ENCODE results near the gene ARL9. TPM values are rescaled to one million over a fixed set of nuclear protein-coding genes. Genes with fewer than 3 reads are reported as not detected.

ARL9 gene
- total and polyA plus RNA-seq, 9 of the 15 experiments (the other 6 are each of a cell fraction or from before 2014, with no cell fraction given): 0.10 to 0.15 (median 0.11) TPM; not detected in 6

- H3K36me3 ChIP-seq (ENCODE audit: control insufficient read depth, insufficient read depth, low read length): no peaks in the 10 kb centered on the region
- DNase-seq (ENCODE audit: extremely low read depth in 1 of 4, low spot score in 3 of 4) (peak; percentile 86 to 92 (median 88)), ATAC-seq (peak; percentile 99), FAIRE-seq (peak; percentile 94)
- WGBS (ENCODE audit: insufficient coverage, low coverage, missing lambda C conversion rate): 4% methylated on average over 33 of the region's 33 CpGs
- no peaks in the 10 kb centered on the region for H3K27me3 ChIP-seq (ENCODE audit: control insufficient read depth in 2 of 2, insufficient read depth in 2 of 2, low read length in 2 of 2)
- peak overlapping the region; percentile 27 for H3K4me3 ChIP-seq
- H2AFZ ChIP-seq (ENCODE audit: low read depth, low read length): peak overlapping the region; percentile 93
- ChIA-PET CTCF (ENCODE audit: low intra/inter-chr PET ratio) (interaction anchor here (0.7 to 1.3 kb wide), 4 partner anchors 78 to 1085 kb away, joined by 3 to 5 read pairs (median 4); no protein-coding TSS in a partner anchor), POLR2A (interaction anchor here (0.6 to 1.7 kb wide), 7 partner anchors 8 to 157 kb away, joined by 3 to 9 read pairs (median 4); partner anchors contain the start of gene AASDH)
- intact Hi-C loops (cut with micrococcal nuclease): loop anchor here (1.0 to 10.0 kb wide), 5 partner anchors 31 to 230 kb away; partner anchors contain the start of genes AASDH, PAICS and PPAT
- peak overlapping the region; percentile 20 to 69; a peak in 3 of 4 replicates for H3K9ac ChIP-seq (ENCODE audit: insufficient read depth in 1 of 2, low read depth in 2 of 2, low read length in 2 of 2)
- BruUV-seq (replicated peaks): no TSS peak
- H3K79me2 ChIP-seq (ENCODE audit: control insufficient read depth, insufficient read depth, low read length): no peaks in the 10 kb centered on the region
- no peaks in the 10 kb centered on the region for H3K9me1 ChIP-seq (ENCODE audit: control insufficient read depth, insufficient read depth, low read length)
- H3K4me2 ChIP-seq (ENCODE audit: insufficient read depth, low read length): peak overlapping the region; percentile 74
- H3K27ac ChIP-seq (ENCODE audit: extremely low read depth, low read depth, low read length): no peak overlapping the region
- in situ Hi-C loops (cut with MboI): no loop called here
- peaks cover 0 to 6% of the 10 kb centered on the region in 2 experiments; a peak in 3 of 5 replicates for H3K4me1 ChIP-seq (replicated peaks in 1 of 2; ENCODE audit: control insufficient read depth in 2 of 2, insufficient read depth in 2 of 2, low read length in 2 of 2)
- H4K20me1 ChIP-seq (replicated peaks; ENCODE audit: control insufficient read depth, insufficient read depth, low read length): no peaks in the 10 kb centered on the region
- H3K9me3 ChIP-seq (replicated peaks; ENCODE audit: control insufficient read depth, insufficient read depth, low read depth, low read length): no peaks in the 10 kb centered on the region
- TF ChIP-seq CBX3 (IDR thresholded peaks at IDR 0.05; ENCODE audit: borderline replicate concordance in 1 of 2, low read length in 2 of 2) (peak in 1 of 2 experiments; percentile 26; a peak in 1 of 3 replicates), TCF15 (CRISPR knock-in tag; IDR thresholded peaks at IDR 0.05) (no peak), E2F6 (IDR thresholded peaks at IDR 0.05; ENCODE audit: borderline replicate concordance in 1 of 2, extremely low read depth in 1 of 2, insufficient read depth in 1 of 2, insufficient read length in 1 of 2, low read depth in 1 of 2, low read length in 1 of 2, poor library complexity in 1 of 2, severe bottlenecking in 1 of 2) (peak; percentile 75 to 95), GABPB2 (CRISPR knock-in tag; conservative IDR thresholded peaks at IDR 0.05) (no peak), ZNF511 (CRISPR knock-in tag; IDR thresholded peaks at IDR 0.05) (peak; percentile 68), ZNF384 (IDR thresholded peaks at IDR 0.05; ENCODE audit: low read depth, low read length) (peak; percentile 92), JUN (IDR thresholded peaks at IDR 0.05; ENCODE audit: borderline replicate concordance, low read depth, low read length) (peak; percentile 36; the same call in 1 of the 2 replicates), JUN (CRISPR knock-in tag; IDR thresholded peaks at IDR 0.05; ENCODE audit: borderline replicate concordance) (peak; percentile 84; the same call in 1 of the 2 replicates), ATF2 (CRISPR knock-in tag; IDR thresholded peaks at IDR 0.05) (peak; percentile 60; the same call in 1 of the 2 replicates), PKNOX1 (IDR thresholded peaks at IDR 0.05) (0 out of 2 replicates have a peak, but pooled peaks have one; percentile 12), DPF2 (IDR thresholded peaks at IDR 0.05) (peak; percentile 33; the same call in 1 of the 2 replicates), NRF1 (conservative IDR thresholded peaks at IDR 0.05 in 1 of 2, IDR thresholded peaks at IDR 0.05 in 1 of 2) (peak; percentile 64 to 71), TCF3 (CRISPR knock-in tag; IDR thresholded peaks at IDR 0.05) (peak; percentile 37), XRCC5 (IDR thresholded peaks at IDR 0.05; ENCODE audit: low read depth, low read length) (peak; percentile 89), ERF (CRISPR knock-in tag; IDR thresholded peaks at IDR 0.05) (no peak)
These were observed 39.1 kb downstream of the ARL9 start for GRCh38 chr4:56544573-56545131.

Measured in K562 (cell line).